ENCODE data around the gene MC2R.

DNA sequence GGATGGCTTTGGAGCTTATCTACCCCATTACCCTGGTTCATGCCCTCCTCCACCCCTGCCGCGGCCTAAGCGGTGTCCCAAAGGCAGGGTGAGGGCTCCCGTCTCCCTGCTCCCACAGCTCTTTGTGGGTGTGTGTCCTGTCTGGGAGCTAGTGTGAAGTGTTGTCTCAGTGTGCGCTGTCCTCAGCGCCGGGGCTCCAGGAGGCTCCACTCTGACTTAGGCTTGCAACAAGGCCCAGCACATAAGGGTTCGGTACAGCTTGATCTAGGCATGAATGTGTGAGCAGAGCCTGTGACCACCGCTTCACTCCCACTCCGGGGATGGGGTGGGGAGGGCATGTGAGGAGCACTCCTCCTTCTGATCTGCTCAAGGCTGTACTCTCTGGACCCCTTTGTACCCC is 1.2 kb downstream of the MC2R start:
- TF ChIP-seq EZH2 (IDR thresholded peaks at IDR 0.05) = no peak
- no peak for TF ChIP-seq POLR2AphosphoS5 (IDR thresholded peaks at IDR 0.05; ENCODE audit: borderline replicate concordance, low read depth, low read length)
- no peak for TF ChIP-seq FOXP2 (optimal IDR thresholded peaks at IDR 0.05; ENCODE audit: control extremely low read depth, extremely low read length, insufficient read depth)

All from SK-N-MC (cell line).